Thyroid gland (tissue), 4 donors: ENCODE data around the gene PAPLN. TPM values are rescaled to one million over a fixed set of nuclear protein-coding genes. Genes with fewer than 3 reads are reported as not detected.

Experiments used
- DNase-seq, 2 donors: peaks; one replicate each; pipeline ENCODE4 v3.0.0-alpha.2; 2019
- H3K27ac ChIP-seq, 3 donors: fragments of 200-600 bp; sonication (generic); 1 replicate in 2 of 3; 2 replicates in 1 of 3; pipeline ENCODE4 v1.5.1; 2016 to 2019; ENCODE audit warnings: mild to moderate bottlenecking in 1 of 3, moderate library complexity in 1 of 3
- H3K27me3 ChIP-seq: fragments of 200-600 bp; sonication (generic); one replicate; pipeline ENCODE4 v1.5.1; 2019
- H3K36me3 ChIP-seq, 2 donors: fragments of 200-600 bp; sonication (generic); one replicate each; pipeline ENCODE4 v1.5.1; 2016 to 2019
- H3K4me1 ChIP-seq, 2 donors: fragments of 200-600 bp; sonication (generic); one replicate each; pipeline ENCODE4 v1.5.1; 2017 to 2019
- H3K4me3 ChIP-seq, 3 donors: fragments of 200-600 bp; sonication (generic); replicated peaks in 1 of 3; 1 replicate in 2 of 3; 2 replicates in 1 of 3; pipeline ENCODE4 v1.5.1; 2016; ENCODE audit warnings: mild to moderate bottlenecking in 1 of 3
- H3K9me3 ChIP-seq: fragments of 200-600 bp; sonication (generic); one replicate; pipeline ENCODE4 v1.5.1; 2017
- CTCF ChIP-seq, 6 experiments: fragments of 200-600 bp in 3 of 6; fragments of 450-650 bp in 3 of 6; sonication (generic) in 3 of 6; IDR thresholded peaks; one replicate each; pipeline ENCODE4 v1.5.1; 2016 to 2019; ENCODE audit warnings: antibody characterized with exemption in 6 of 6, mild to moderate bottlenecking in 2 of 6, inconsistent platforms in 1 of 6, moderate library complexity in 1 of 6
- POLR2A ChIP-seq, 2 donors: fragments of 450-650 bp; IDR thresholded peaks; one replicate each; pipeline ENCODE4 v1.6.1; 2017; ENCODE audit warnings: antibody characterized with exemption in 2 of 2, mild to moderate bottlenecking in 2 of 2, moderate library complexity in 1 of 2
- WGBS, 2 donors: methylation state at CpG; one replicate each; pipeline ENCODE4 v1.1.5; 2017; 5-methylcytosine and 5-hydroxymethylcytosine counted together
- intact Hi-C: fragments of 100-400 bp; cut with DNase I; formaldehyde crosslinking; loops from one replicate; pipeline ENCODE4 v1.15.1; 2023
- total RNA-seq, 4 donors: library from RNA; depleted of rRNA; stranded (reverse); fragments of >200 nt; gene quantifications; one replicate each; pipeline ENCODE4 v1.2.3, GENCODE V29; 2016

PAPLN gene
- total RNA-seq, 4 donors from 2014 or later, result 23.2 to 82.8 (median 48.4) TPM

- intact Hi-C loops, result no loop called here
- peaks cover 0 to 10% of the 10 kb centered on the region in 2 donors for H3K36me3 ChIP-seq
- TF ChIP-seq CTCF (IDR thresholded peaks at IDR 0.05) (no peak), POLR2A (IDR thresholded peaks at IDR 0.05) (no peak)
- WGBS, 2 donors, result 75 to 83% methylated on average over 5 to 9 of the region's 11 CpGs
- H3K9me3 ChIP-seq, result no peaks in the 10 kb centered on the region
- H3K27ac ChIP-seq, result no peak overlapping the region
- H3K27me3 ChIP-seq, result no peaks in the 10 kb centered on the region
- H3K4me3 ChIP-seq, result no peak overlapping the region
- no peak for DNase-seq
- H3K4me1 ChIP-seq, result no peaks in the 10 kb centered on the region
Observed at GRCh38 chr14:73260574-73260973, 23.3 kb downstream of the PAPLN start.

- H3K4me1 ChIP-seq, result no peaks in the 10 kb centered on the region
- no peak overlapping the region for H3K4me3 ChIP-seq
- no peak for DNase-seq
- WGBS, 2 donors, result 74 to 84% methylated on average over 4 to 6 of the region's 6 CpGs
- peaks cover 0 to 10% of the 10 kb centered on the region in 2 donors for H3K36me3 ChIP-seq
- H3K27ac ChIP-seq, result no peak overlapping the region
- no peaks in the 10 kb centered on the region for H3K27me3 ChIP-seq
- intact Hi-C loops, result no loop called here
- H3K9me3 ChIP-seq, result no peaks in the 10 kb centered on the region
- no peak for TF ChIP-seq CTCF (IDR thresholded peaks at IDR 0.05)
- no peak for TF ChIP-seq POLR2A (IDR thresholded peaks at IDR 0.05)
Observed at GRCh38 chr14:73261075-73261474, 23.8 kb downstream of the PAPLN start.

GRCh38 chr14:73261520-73262426, 24.5 kb downstream of the PAPLN start:
- Histone ChIP-seq H3K36me3 (peaks cover 0 to 10% of the 10 kb centered on the region in 2 donors), H3K4me3 (no peak overlapping the region), H3K9me3 (no peaks in the 10 kb centered on the region), H3K27me3 (no peaks in the 10 kb centered on the region), H3K27ac (no peak overlapping the region), H3K4me1 (no peaks in the 10 kb centered on the region)
- no peak for TF ChIP-seq CTCF (IDR thresholded peaks at IDR 0.05)
- no peak for TF ChIP-seq POLR2A (IDR thresholded peaks at IDR 0.05)
- 88 to 89% methylated on average over 8 to 10 of the region's 15 CpGs for WGBS, 2 donors
- intact Hi-C loops, result no loop called here
- no peak for DNase-seq

GRCh38 chr14:73262427-73263183, 25.3 kb downstream of the PAPLN start:
- Histone ChIP-seq H3K27me3 (no peaks in the 10 kb centered on the region), H3K4me1 (no peaks in the 10 kb centered on the region), H3K9me3 (no peaks in the 10 kb centered on the region), H3K36me3 (peaks cover 0 to 10% of the 10 kb centered on the region in 2 donors), H3K4me3 (no peak overlapping the region), H3K27ac (no peak overlapping the region)
- TF ChIP-seq POLR2A (IDR thresholded peaks at IDR 0.05) (no peak), CTCF (IDR thresholded peaks at IDR 0.05) (no peak)
- 93 to 94% methylated on average over 10 to 13 of the region's 20 CpGs for WGBS, 2 donors
- intact Hi-C loops, result no loop called here
- DNase-seq, result no peak

GRCh38 chr14:73263606-73264005, 26.3 kb downstream of the PAPLN start:
- peaks cover 0 to 14% of the 10 kb centered on the region in 2 donors for H3K36me3 ChIP-seq
- H3K9me3 ChIP-seq, result no peaks in the 10 kb centered on the region
- whole genome bisulfite sequencing, 2 donors, result 89 to 93% methylated on average over 4 to 6 of the region's 7 CpGs
- H3K4me3 ChIP-seq, result no peak overlapping the region
- TF ChIP-seq CTCF (IDR thresholded peaks at IDR 0.05) (no peak), POLR2A (IDR thresholded peaks at IDR 0.05) (no peak)
- DNase-seq, result no peak
- H3K4me1 ChIP-seq, result no peaks in the 10 kb centered on the region
- H3K27ac ChIP-seq, result no peak overlapping the region
- no peaks in the 10 kb centered on the region for H3K27me3 ChIP-seq
- intact Hi-C loops, result no loop called here
